ENCODE results near the gene IFFO2.
A peak's percentile ranks its signal among the peaks of the same experiment; 100 is the strongest.

Gene IFFO2

GRCh38 chr1:18944810-18945209 lies 11.7 kb downstream of the IFFO2 start:
- peaks cover 51% of the 10 kb centered on the region for H3K4me1 ChIP-seq (ENCODE audit: control insufficient read depth, insufficient read depth, low read length)
- H3K4me3 ChIP-seq (ENCODE audit: insufficient read depth, low read depth, low read length), result no peak overlapping the region
- no peaks in the 10 kb centered on the region for H3K9me3 ChIP-seq (ENCODE audit: control insufficient read depth, low read length)
- no peaks in the 10 kb centered on the region for H3K27me3 ChIP-seq (ENCODE audit: control insufficient read depth, insufficient read depth, low read length, poor library complexity, severe bottlenecking)
- H3K27ac ChIP-seq (ENCODE audit: insufficient read depth, low read depth, low read length, poor library complexity, severe bottlenecking), result no peak overlapping the region
- H3K36me3 ChIP-seq (ENCODE audit: control insufficient read depth, insufficient read depth, low read length), result no peaks in the 10 kb centered on the region
- 93 to 95% methylated on average over 2 of the region's 2 CpGs for WGBS, 2 experiments

- peaks cover 45% of the 10 kb centered on the region for H3K4me1 ChIP-seq (ENCODE audit: control insufficient read depth, insufficient read depth, low read length)
- no peaks in the 10 kb centered on the region for H3K36me3 ChIP-seq (ENCODE audit: control insufficient read depth, insufficient read depth, low read length)
- H3K27ac ChIP-seq (ENCODE audit: insufficient read depth, low read depth, low read length, poor library complexity, severe bottlenecking), result no peak overlapping the region
- H3K4me3 ChIP-seq (ENCODE audit: insufficient read depth, low read depth, low read length), result no peak overlapping the region
- 89 to 92% methylated on average over 9 of the region's 9 CpGs for WGBS, 2 experiments
- no peaks in the 10 kb centered on the region for H3K27me3 ChIP-seq (ENCODE audit: control insufficient read depth, insufficient read depth, low read length, poor library complexity, severe bottlenecking)
- no peaks in the 10 kb centered on the region for H3K9me3 ChIP-seq (ENCODE audit: control insufficient read depth, low read length)
Measured at GRCh38 chr1:18943914-18944572, 12.4 kb downstream of the IFFO2 start.

- no peaks in the 10 kb centered on the region for H3K27me3 ChIP-seq (ENCODE audit: control insufficient read depth, insufficient read depth, low read length, poor library complexity, severe bottlenecking)
Measured at GRCh38 chr1:18943162-18943561, 13.3 kb downstream of the IFFO2 start.

GRCh38 chr1:18942340-18942739 lies 14.1 kb downstream of the IFFO2 start:
- Histone ChIP-seq H3K4me1 (ENCODE audit: control insufficient read depth, insufficient read depth, low read length) (peaks cover 45% of the 10 kb centered on the region), H3K4me3 (ENCODE audit: insufficient read depth, low read depth, low read length) (no peak overlapping the region), H3K27me3 (ENCODE audit: control insufficient read depth, insufficient read depth, low read length, poor library complexity, severe bottlenecking) (no peaks in the 10 kb centered on the region), H3K36me3 (ENCODE audit: control insufficient read depth, insufficient read depth, low read length) (no peaks in the 10 kb centered on the region), H3K27ac (ENCODE audit: insufficient read depth, low read depth, low read length, poor library complexity, severe bottlenecking) (no peak overlapping the region), H3K9me3 (ENCODE audit: control insufficient read depth, low read length) (no peaks in the 10 kb centered on the region)
- WGBS, 2 experiments, result 86 to 91% methylated on average over 4 of the region's 4 CpGs

More at GRCh38 chr1:18943162-18943561, 13.3 kb downstream of the IFFO2 start:
- Histone ChIP-seq H3K4me1 (ENCODE audit: control insufficient read depth, insufficient read depth, low read length) (peaks cover 47% of the 10 kb centered on the region), H3K27ac (ENCODE audit: insufficient read depth, low read depth, low read length, poor library complexity, severe bottlenecking) (no peak overlapping the region), H3K9me3 (ENCODE audit: control insufficient read depth, low read length) (no peaks in the 10 kb centered on the region), H3K4me3 (ENCODE audit: insufficient read depth, low read depth, low read length) (no peak overlapping the region), H3K36me3 (ENCODE audit: control insufficient read depth, insufficient read depth, low read length) (no peaks in the 10 kb centered on the region)
- 93 to 94% methylated on average over 2 to 4 of the region's 4 CpGs for WGBS, 2 experiments

GRCh38 chr1:18941221-18942141 lies 15.0 kb downstream of the IFFO2 start:
- Histone ChIP-seq H3K36me3 (ENCODE audit: control insufficient read depth, insufficient read depth, low read length) (no peaks in the 10 kb centered on the region), H3K27me3 (ENCODE audit: control insufficient read depth, insufficient read depth, low read length, poor library complexity, severe bottlenecking) (no peaks in the 10 kb centered on the region), H3K27ac (ENCODE audit: insufficient read depth, low read depth, low read length, poor library complexity, severe bottlenecking) (peak overlapping the region; percentile 17), H3K4me3 (ENCODE audit: insufficient read depth, low read depth, low read length) (no peak overlapping the region), H3K9me3 (ENCODE audit: control insufficient read depth, low read length) (no peaks in the 10 kb centered on the region), H3K4me1 (ENCODE audit: control insufficient read depth, insufficient read depth, low read length) (peaks cover 43% of the 10 kb centered on the region)
- WGBS, 2 experiments, result 28 to 31% methylated on average over 18 of the region's 18 CpGs

- Histone ChIP-seq H3K27me3 (ENCODE audit: control insufficient read depth, insufficient read depth, low read length, poor library complexity, severe bottlenecking) (no peaks in the 10 kb centered on the region), H3K36me3 (ENCODE audit: control insufficient read depth, insufficient read depth, low read length) (no peaks in the 10 kb centered on the region), H3K27ac (ENCODE audit: insufficient read depth, low read depth, low read length, poor library complexity, severe bottlenecking) (no peak overlapping the region), H3K4me1 (ENCODE audit: control insufficient read depth, insufficient read depth, low read length) (peaks cover 39% of the 10 kb centered on the region), H3K4me3 (ENCODE audit: insufficient read depth, low read depth, low read length) (no peak overlapping the region), H3K9me3 (ENCODE audit: control insufficient read depth, low read length) (no peaks in the 10 kb centered on the region)
- 92 to 94% methylated on average over 13 of the region's 13 CpGs for WGBS, 2 experiments
Measured at GRCh38 chr1:18940303-18941020, 16.0 kb downstream of the IFFO2 start.

- H3K36me3 ChIP-seq (ENCODE audit: control insufficient read depth, insufficient read depth, low read length), result no peaks in the 10 kb centered on the region
- 85 to 87% methylated on average over 7 of the region's 7 CpGs for WGBS, 2 experiments
- no peak overlapping the region for H3K27ac ChIP-seq (ENCODE audit: insufficient read depth, low read depth, low read length, poor library complexity, severe bottlenecking)
- H3K27me3 ChIP-seq (ENCODE audit: control insufficient read depth, insufficient read depth, low read length, poor library complexity, severe bottlenecking), result no peaks in the 10 kb centered on the region
- no peaks in the 10 kb centered on the region for H3K9me3 ChIP-seq (ENCODE audit: control insufficient read depth, low read length)
- peaks cover 31% of the 10 kb centered on the region for H3K4me1 ChIP-seq (ENCODE audit: control insufficient read depth, insufficient read depth, low read length)
- H3K4me3 ChIP-seq (ENCODE audit: insufficient read depth, low read depth, low read length), result no peak overlapping the region
Measured at GRCh38 chr1:18939398-18940302, 16.8 kb downstream of the IFFO2 start.

GRCh38 chr1:18938707-18939070 lies 17.8 kb downstream of the IFFO2 start:
- Histone ChIP-seq H3K27ac (ENCODE audit: insufficient read depth, low read depth, low read length, poor library complexity, severe bottlenecking) (no peak overlapping the region), H3K27me3 (ENCODE audit: control insufficient read depth, insufficient read depth, low read length, poor library complexity, severe bottlenecking) (no peaks in the 10 kb centered on the region), H3K36me3 (ENCODE audit: control insufficient read depth, insufficient read depth, low read length) (no peaks in the 10 kb centered on the region), H3K4me1 (ENCODE audit: control insufficient read depth, insufficient read depth, low read length) (peaks cover 31% of the 10 kb centered on the region), H3K4me3 (ENCODE audit: insufficient read depth, low read depth, low read length) (no peak overlapping the region), H3K9me3 (ENCODE audit: control insufficient read depth, low read length) (no peaks in the 10 kb centered on the region)
- WGBS, 2 experiments, result 41 to 48% methylated on average over 2 of the region's 2 CpGs

- H3K9me3 ChIP-seq (ENCODE audit: control insufficient read depth, low read length), result no peaks in the 10 kb centered on the region
- no peaks in the 10 kb centered on the region for H3K27me3 ChIP-seq (ENCODE audit: control insufficient read depth, insufficient read depth, low read length, poor library complexity, severe bottlenecking)
- H3K4me1 ChIP-seq (ENCODE audit: control insufficient read depth, insufficient read depth, low read length), result peaks cover 31% of the 10 kb centered on the region
- H3K4me3 ChIP-seq (ENCODE audit: insufficient read depth, low read depth, low read length), result no peak overlapping the region
- 81 to 83% methylated on average over 14 of the region's 14 CpGs for WGBS, 2 experiments
- H3K36me3 ChIP-seq (ENCODE audit: control insufficient read depth, insufficient read depth, low read length), result no peaks in the 10 kb centered on the region
- no peak overlapping the region for H3K27ac ChIP-seq (ENCODE audit: insufficient read depth, low read depth, low read length, poor library complexity, severe bottlenecking)
Measured at GRCh38 chr1:18938008-18938706, 18.3 kb downstream of the IFFO2 start.

All from ectodermal cell (in vitro differentiated cells).